Activated T-helper 1 cell treated with Interleukin-2 at 50 U/mL for 16 hours (primary cell): Measurements from ENCODE around the gene CFAP210.
"Not testable (repeated sequence)": the region's sequence is repeated elsewhere in the genome, so short reads cannot be mapped to it uniquely, and the experiment has no call there.

Experiments used
- DNase-seq: peaks from one replicate; pipeline ENCODE4 v3.0.0-alpha.2; 2020; ENCODE audit warnings: low read depth

The CFAP210 gene

GRCh38 chr2:169620509-169620908 is 73.7 kb downstream of the CFAP210 start:
- DNase-seq: no peak

- no peak for DNase-seq
These were observed 74.3 kb downstream of the CFAP210 start for GRCh38 chr2:169619946-169620345.

- not testable (repeated sequence) for DNase-seq
These were observed 78.2 kb downstream of the CFAP210 start for GRCh38 chr2:169615982-169616381.

GRCh38 chr2:169613876-169614275 is 80.3 kb downstream of the CFAP210 start:
- no peak for DNase-seq

- DNase-seq: no peak
These were observed 84.9 kb downstream of the CFAP210 start for GRCh38 chr2:169609264-169609663.

GRCh38 chr2:169599568-169599967 is 94.6 kb downstream of the CFAP210 start:
- DNase-seq: no peak

- no peak for DNase-seq
These were observed 95.2 kb downstream of the CFAP210 start for GRCh38 chr2:169598982-169599381.

- not testable (repeated sequence) for DNase-seq
These were observed 97.7 kb downstream of the CFAP210 start for GRCh38 chr2:169596546-169596945.
